ENCODE results near the gene HMGN3.

The HMGN3 gene

GRCh38 chr6:79208816-79209215 lies 25.7 kb downstream of the HMGN3 start:
- DNase-seq (ENCODE audit: low read depth): no peak
- no peak overlapping the region for H3K4me3 ChIP-seq (ENCODE audit: control insufficient read depth, low read depth, low read length)
- TF ChIP-seq CTCF (IDR thresholded peaks at IDR 0.05; ENCODE audit: control insufficient read depth, insufficient read depth, low read depth, low read length, missing control alignments): no peak

- no peak for TF ChIP-seq CTCF (IDR thresholded peaks at IDR 0.05; ENCODE audit: control insufficient read depth, insufficient read depth, low read depth, low read length, missing control alignments)
Observed at GRCh38 chr6:79203753-79204253, 30.7 kb downstream of the HMGN3 start.

GRCh38 chr6:79202556-79202955 lies 31.9 kb downstream of the HMGN3 start:
- TF ChIP-seq CTCF (IDR thresholded peaks at IDR 0.05; ENCODE audit: control insufficient read depth, insufficient read depth, low read depth, low read length, missing control alignments): no peak
- DNase-seq (ENCODE audit: low read depth): no peak
- no peak overlapping the region for H3K4me3 ChIP-seq (ENCODE audit: control insufficient read depth, low read depth, low read length)

More at GRCh38 chr6:79203753-79204253, 30.7 kb downstream of the HMGN3 start:
- DNase-seq (ENCODE audit: low read depth): no peak
- H3K4me3 ChIP-seq (ENCODE audit: control insufficient read depth, low read depth, low read length): no peak overlapping the region

- no peak for TF ChIP-seq CTCF (IDR thresholded peaks at IDR 0.05; ENCODE audit: control insufficient read depth, insufficient read depth, low read depth, low read length, missing control alignments)
- H3K4me3 ChIP-seq (ENCODE audit: control insufficient read depth, low read depth, low read length): no peak overlapping the region
- DNase-seq (ENCODE audit: low read depth): no peak
Observed at GRCh38 chr6:79201983-79202382, 32.5 kb downstream of the HMGN3 start.

- no peak for TF ChIP-seq CTCF (IDR thresholded peaks at IDR 0.05; ENCODE audit: control insufficient read depth, insufficient read depth, low read depth, low read length, missing control alignments)
- no peak for DNase-seq (ENCODE audit: low read depth)
- H3K4me3 ChIP-seq (ENCODE audit: control insufficient read depth, low read depth, low read length): no peak overlapping the region
Observed at GRCh38 chr6:79201143-79201542, 33.3 kb downstream of the HMGN3 start.

GRCh38 chr6:79196912-79197311 lies 37.6 kb downstream of the HMGN3 start:
- no peak for DNase-seq (ENCODE audit: low read depth)
- H3K4me3 ChIP-seq (ENCODE audit: control insufficient read depth, low read depth, low read length): no peak overlapping the region
- no peak for TF ChIP-seq CTCF (IDR thresholded peaks at IDR 0.05; ENCODE audit: control insufficient read depth, insufficient read depth, low read depth, low read length, missing control alignments)

GRCh38 chr6:79193971-79194370 lies 40.5 kb downstream of the HMGN3 start:
- TF ChIP-seq CTCF (IDR thresholded peaks at IDR 0.05; ENCODE audit: control insufficient read depth, insufficient read depth, low read depth, low read length, missing control alignments): no peak
- DNase-seq (ENCODE audit: low read depth): no peak
- H3K4me3 ChIP-seq (ENCODE audit: control insufficient read depth, low read depth, low read length): no peak overlapping the region

Measured in AG09309 (cell line).